SK-N-SH (cell line): Measurements from ENCODE around the gene ARHGAP6. TPM values are rescaled to one million over a fixed set of nuclear protein-coding genes. Genes with fewer than 3 reads are reported as not detected.

Source experiments
- CTCF ChIA-PET: fragments of 300-600, 350-600 bp; formaldehyde crosslinking; extraction: SDS; loops from one replicate; lab custom pipeline; 2021; lab: Yijun Ruan, JAX
- POLR2A ChIA-PET: fragments of 350-600 bp; sonication (Branson Sonifier 250); formaldehyde crosslinking; extraction: SDS; loops from one replicate; lab custom pipeline; 2020; ENCODE audit warnings: antibody characterized with exemption, inconsistent platforms; lab: Yijun Ruan, JAX
- DNase-seq: peaks from one replicate; pipeline ENCODE4 v3.0.0; 2012
- H2AFZ ChIP-seq: fragments of 200-600 bp; sonication (generic); 2 replicates; pipeline ENCODE4 v1.8.1; 2016; ENCODE audit warnings: antibody characterized with exemption, mild to moderate bottlenecking, low read depth
- H3F3A ChIP-seq: fragments of 200-600 bp; sonication (generic); replicated peaks from 2 replicates; pipeline ENCODE3; 2016; ENCODE audit warnings: antibody characterized with exemption, mild to moderate bottlenecking; ENCODE audit not compliant: insufficient read depth
- H3K27ac ChIP-seq, 2 experiments: fragments of 200-500 bp in 1 of 2; fragments of 200-600 bp in 1 of 2; sonication (Bioruptor generic) in 1 of 2; sonication (generic), shearing (Covaris generic) in 1 of 2; 2 replicates each; pipeline versions ENCODE4 v1.5.1 to v1.6.1; 2014 to 2016; ENCODE audit warnings: low read depth in 2 of 2, inconsistent platforms in 1 of 2, low read length in 1 of 2, mild to moderate bottlenecking in 1 of 2, mixed read lengths in 1 of 2
- H3K27me3 ChIP-seq: fragments of 200-600 bp; sonication (generic), shearing (Covaris generic); 2 replicates; pipeline ENCODE4 v1.6.1; 2016; ENCODE audit warnings: mixed run types; ENCODE audit not compliant: insufficient read depth
- H3K36me3 ChIP-seq, 2 experiments: fragments of 200-500 bp in 1 of 2; fragments of 200-600 bp in 1 of 2; sonication (Bioruptor generic) in 1 of 2; sonication (generic) in 1 of 2; replicated peaks in 1 of 2; 2 replicates each; pipeline versions ENCODE3 to v1.5.1; 2014 to 2016; ENCODE audit warnings: low read length in 1 of 2, mild to moderate bottlenecking in 1 of 2; ENCODE audit not compliant: insufficient read depth in 2 of 2, control insufficient read depth in 1 of 2
- H3K4me1 ChIP-seq, 2 experiments: fragments of 200-500 bp in 1 of 2; fragments of 200-600 bp in 1 of 2; sonication (Bioruptor generic) in 1 of 2; sonication (generic), shearing (Covaris generic) in 1 of 2; 2 replicates each; pipeline versions ENCODE4 v1.5.1 to v1.6.1; 2014 to 2016; ENCODE audit warnings: low read depth in 1 of 2, low read length in 1 of 2, mixed run types in 1 of 2; ENCODE audit not compliant: insufficient read depth in 2 of 2, control insufficient read depth in 1 of 2
- H3K4me2 ChIP-seq: fragments of 200-600 bp; sonication (generic), shearing (Covaris generic); 2 replicates; pipeline ENCODE4 v1.6.1; 2017; ENCODE audit warnings: mixed run types
- H3K4me3 ChIP-seq, 2 experiments: fragments of 200-500 bp in 1 of 2; fragments of 200-600 bp in 1 of 2; sonication (Bioruptor generic) in 1 of 2; sonication (generic), shearing (Covaris generic) in 1 of 2; 2 replicates each; pipeline versions ENCODE4 v1.5.1 to v1.8.1; 2014 to 2016; ENCODE audit warnings: low read depth in 2 of 2, inconsistent platforms in 1 of 2, low read length in 1 of 2, mild to moderate bottlenecking in 1 of 2, mixed read lengths in 1 of 2, moderate library complexity in 1 of 2
- H3K79me2 ChIP-seq: fragments of 200-600 bp; sonication (generic); 2 replicates; pipeline ENCODE4 v1.8.1; 2017; ENCODE audit warnings: mild to moderate bottlenecking; ENCODE audit not compliant: insufficient read depth
- H3K9ac ChIP-seq: fragments of 200-600 bp; sonication (generic); 2 replicates; pipeline ENCODE4 v1.6.1; 2017; ENCODE audit warnings: mixed run types
- H3K9me2 ChIP-seq: fragments of 200-600 bp; sonication (generic); 2 replicates; pipeline ENCODE4 v1.6.1; 2017; ENCODE audit warnings: mixed run types
- H3K9me3 ChIP-seq: fragments of 200-600 bp; sonication (generic); 2 replicates; pipeline ENCODE4 v1.6.1; 2017; ENCODE audit warnings: mixed run types, mild to moderate bottlenecking, moderate library complexity
- H4K20me1 ChIP-seq: fragments of 200-600 bp; sonication (generic); 2 replicates; pipeline ENCODE4 v1.6.1; 2017; ENCODE audit warnings: mild to moderate bottlenecking, mixed run types; ENCODE audit not compliant: insufficient read depth
- ELF1 ChIP-seq: IDR thresholded peaks from 2 replicates; pipeline ENCODE4 v1.4.0; 2012
- FOSL2 ChIP-seq: IDR thresholded peaks from 2 replicates; pipeline ENCODE4 v1.4.0; 2012; ENCODE audit warnings: low read depth, mild to moderate bottlenecking, moderate library complexity, borderline replicate concordance
- FOXJ3 ChIP-seq: sonication (generic); formaldehyde crosslinking; IDR thresholded peaks from 2 replicates; pipeline ENCODE4 v1.5.1; 2020; ENCODE audit warnings: mild to moderate bottlenecking, missing genetic modification reagents
- GABPA ChIP-seq: IDR thresholded peaks from 2 replicates; pipeline ENCODE4 v1.4.0; 2012; ENCODE audit warnings: low read depth, mild to moderate bottlenecking
- IRF3 ChIP-seq: fragments of 150-350 bp; IDR thresholded peaks from 2 replicates; pipeline ENCODE4 v1.6.1; 2016; ENCODE audit warnings: mild to moderate bottlenecking, low read depth, low read length
- JUND ChIP-seq: IDR thresholded peaks from 2 replicates; pipeline ENCODE4 v1.4.0; 2012
- MAX ChIP-seq: IDR thresholded peaks from 2 replicates; pipeline ENCODE4 v1.4.0; 2012; ENCODE audit warnings: low read depth
- MEF2A ChIP-seq: IDR thresholded peaks from 2 replicates; pipeline ENCODE4 v1.4.0; 2012; ENCODE audit warnings: low read depth, borderline replicate concordance
- NFIC ChIP-seq: IDR thresholded peaks from 2 replicates; pipeline ENCODE4 v1.4.0; 2012; ENCODE audit warnings: borderline replicate concordance
- RCOR1 ChIP-seq: fragments of 150-350 bp; IDR thresholded peaks from 2 replicates; pipeline ENCODE4 v1.6.1; 2017; ENCODE audit warnings: antibody characterized with exemption, low read length
- REST ChIP-seq: IDR thresholded peaks from 2 replicates; pipeline ENCODE4 v1.6.1; 2012; ENCODE audit warnings: mild to moderate bottlenecking, low read depth, low read length, moderate library complexity
- TAF1 ChIP-seq: IDR thresholded peaks from 2 replicates; pipeline ENCODE4 v1.6.1; 2012; ENCODE audit warnings: low read depth, mild to moderate bottlenecking, low read length, moderate library complexity, borderline replicate concordance
- TEAD4 ChIP-seq: IDR thresholded peaks from 2 replicates; pipeline ENCODE4 v1.4.0; 2012; ENCODE audit warnings: mild to moderate bottlenecking, borderline replicate concordance; ENCODE audit not compliant: insufficient read depth
- ZBTB33 ChIP-seq: IDR thresholded peaks from 2 replicates; pipeline ENCODE4 v1.4.0; 2012; ENCODE audit warnings: low read depth, borderline replicate concordance
- WGBS: methylation state at CpG from one replicate; pipeline ENCODE4 v1.1.6; 2017; ENCODE audit warnings: low lambda C conversion rate; 5-methylcytosine and 5-hydroxymethylcytosine counted together
- polyA plus RNA-seq, 3 experiments: library from polyadenylated mRNA; depleted of rRNA; stranded (reverse); fragments of >200 nt; gene quantifications; 2 replicates each; pipeline ENCODE4 v1.2.3, GENCODE V29; 2012

The ARHGAP6 gene
- polyA plus RNA-seq, 1 of the 3 experiments (the other 2 are of a cell fraction) = 0.16 TPM

GRCh38 chrX:11666164-11666563, 444 bp upstream of the ARHGAP6 start (continued):
- TF ChIP-seq RCOR1 = no peak
- no peak for TF ChIP-seq TAF1
- TF ChIP-seq NFIC = no peak

- peak; percentile 25 for DNase-seq
- H3K4me3 ChIP-seq = no peak overlapping the region; a peak in 1 of 4 replicates
- TF ChIP-seq MAX = no peak
- no peak for TF ChIP-seq GABPA
- TF ChIP-seq FOXJ3 = no peak
- TF ChIP-seq ZBTB33 = no peak
- TF ChIP-seq TEAD4 = no peak
- no peak for TF ChIP-seq NFIC
- no peak for TF ChIP-seq IRF3
- no peak for TF ChIP-seq JUND
- TF ChIP-seq ELF1 = no peak
- no peak for TF ChIP-seq MEF2A
- TF ChIP-seq FOSL2 = no peak
- no peak for TF ChIP-seq REST
- TF ChIP-seq TAF1 = no peak
- H3K9me3 ChIP-seq = no peaks in the 10 kb centered on the region
- H3K4me1 ChIP-seq = no peaks in the 10 kb centered on the region; a peak in 1 of 4 replicates
- peaks cover 42% of the 10 kb centered on the region; the same call in 1 of the 2 replicates for H3K27me3 ChIP-seq
- POLR2A ChIA-PET = no interaction called here
- no peaks in the 10 kb centered on the region for H3K79me2 ChIP-seq
- H4K20me1 ChIP-seq = no peaks in the 10 kb centered on the region
- 7% methylated on average over 15 of the region's 73 CpGs for WGBS
- CTCF ChIA-PET = interaction anchor here (0.8 to 1.5 kb wide), 3 partner anchors 8 to 15 kb away, joined by 3 to 5 read pairs (median 4); no protein-coding TSS in a partner anchor
- H3K9me2 ChIP-seq = no peaks in the 10 kb centered on the region
- H3K27ac ChIP-seq = no peak overlapping the region
- no peak overlapping the region for H3K9ac ChIP-seq
- peak overlapping the region; percentile 63; the same call in 1 of the 2 replicates for H3K4me2 ChIP-seq
- no peaks in the 10 kb centered on the region for H3K36me3 ChIP-seq
- H3F3A ChIP-seq = no peaks in the 10 kb centered on the region
- no peak overlapping the region for H2AFZ ChIP-seq
Observed at GRCh38 chrX:11664211-11665167, 1.2 kb downstream of the ARHGAP6 start.
